ENCODE data around the gene CHST4. TPM values are rescaled to one million over a fixed set of nuclear protein-coding genes. Genes with fewer than 3 reads are reported as not detected.

Gene CHST4
- polyA plus RNA-seq, 1 donor (not counting 4 experiments of a cell fraction or from before 2014, with no cell fraction given) = 0.14 TPM

- Histone ChIP-seq H3K4me2 (ENCODE audit: control insufficient read depth, extremely low read depth, insufficient read depth, low read depth, low read length) (no peak overlapping the region), H3K9me3 (ENCODE audit: control insufficient read depth, low read depth, low read length) (peaks cover 5% of the 10 kb centered on the region), H4K20me1 (ENCODE audit: control insufficient read depth, extremely low read depth, insufficient read depth, low read length) (no peaks in the 10 kb centered on the region), H2AFZ (ENCODE audit: control insufficient read depth, low read length) (no peak overlapping the region), H3K36me3 (ENCODE audit: control insufficient read depth in 2 of 2, extremely low read depth in 1 of 2, insufficient read depth in 2 of 2, low read length in 2 of 2) (peaks cover 5 to 7% of the 10 kb centered on the region in 2 experiments), H3K79me2 (ENCODE audit: control insufficient read depth, insufficient read depth, low read length) (no peaks in the 10 kb centered on the region), H3K27me3 (ENCODE audit: control insufficient read depth, extremely low read depth, insufficient read depth, low read length) (no peaks in the 10 kb centered on the region), H3K27ac (ENCODE audit: control insufficient read depth, insufficient read depth, low read length) (no peak overlapping the region), H3K4me3 (ENCODE audit: control insufficient read depth in 2 of 3, extremely low read depth in 1 of 3, insufficient read depth in 2 of 3, low read depth in 1 of 3, low read length in 3 of 3) (no peak overlapping the region), H3K9ac (ENCODE audit: control insufficient read depth, extremely low read depth, insufficient read depth, low read length) (no peak overlapping the region), H3K4me1 (ENCODE audit: control insufficient read depth, extremely low read depth, insufficient read depth, low read length) (peaks cover 16% of the 10 kb centered on the region), H3K9me1 (ENCODE audit: control insufficient read depth, extremely low read depth, insufficient read depth, low read length) (no peaks in the 10 kb centered on the region)
- FAIRE-seq = no peak
- dilution Hi-C loops (cut with MboI; ENCODE audit: extremely low pct_ligation_motif_present, low sequenced_read_pairs) = no loop called here
- no peak for DNase-seq (ENCODE audit: low read depth, low spot score)
- no peak for TF ChIP-seq EZH2 (IDR thresholded peaks at IDR 0.05; ENCODE audit: low read length)
- peak; percentile 55 to 69 (median 57) for TF ChIP-seq CTCF (optimal IDR thresholded peaks at IDR 0.05 in 1 of 3, IDR thresholded peaks at IDR 0.05 in 1 of 3, conservative IDR thresholded peaks at IDR 0.05 in 1 of 3; ENCODE audit: extremely low read depth in 1 of 3, insufficient read depth in 2 of 3, low read length in 3 of 3)
Observed at GRCh38 chr16:71479420-71479819, 46.8 kb upstream of the CHST4 start.

DNA sequence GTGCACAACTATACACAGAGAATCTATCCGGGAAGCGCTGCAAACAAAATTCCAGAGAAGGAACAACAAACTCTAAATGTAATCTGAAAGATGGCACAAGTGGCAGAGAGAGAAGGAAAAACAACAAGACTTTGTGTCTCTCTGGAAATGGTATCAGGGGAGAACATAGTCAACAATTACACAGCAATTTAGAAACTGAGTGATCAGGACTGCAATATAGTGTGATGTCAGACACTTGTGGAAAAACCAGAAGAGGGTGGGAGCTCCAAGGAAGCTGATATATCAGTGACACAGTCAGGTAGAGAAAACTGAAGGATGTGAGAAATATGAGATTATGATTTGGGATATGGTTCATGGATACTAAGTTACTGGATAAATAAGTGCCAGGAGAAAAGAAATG, 45.3 kb upstream of the CHST4 start:
- H3K9ac ChIP-seq (ENCODE audit: control insufficient read depth, extremely low read depth, insufficient read depth, low read length) = no peak overlapping the region
- no peaks in the 10 kb centered on the region for H3K9me1 ChIP-seq (ENCODE audit: control insufficient read depth, extremely low read depth, insufficient read depth, low read length)
- H4K20me1 ChIP-seq (ENCODE audit: control insufficient read depth, extremely low read depth, insufficient read depth, low read length) = no peaks in the 10 kb centered on the region
- H2AFZ ChIP-seq (ENCODE audit: control insufficient read depth, low read length) = no peak overlapping the region
- no peak overlapping the region for H3K4me2 ChIP-seq (ENCODE audit: control insufficient read depth, extremely low read depth, insufficient read depth, low read depth, low read length)
- no peaks in the 10 kb centered on the region for H3K9me3 ChIP-seq (ENCODE audit: control insufficient read depth, low read depth, low read length)
- TF ChIP-seq CTCF (optimal IDR thresholded peaks at IDR 0.05 in 1 of 3, IDR thresholded peaks at IDR 0.05 in 1 of 3, conservative IDR thresholded peaks at IDR 0.05 in 1 of 3; ENCODE audit: extremely low read depth in 1 of 3, insufficient read depth in 2 of 3, low read length in 3 of 3) (no peak), EZH2 (IDR thresholded peaks at IDR 0.05; ENCODE audit: low read length) (no peak)
- FAIRE-seq (no peak), DNase-seq (ENCODE audit: low read depth, low spot score) (no peak)
- peaks cover 2 to 3% of the 10 kb centered on the region in 2 experiments for H3K36me3 ChIP-seq (ENCODE audit: control insufficient read depth in 2 of 2, extremely low read depth in 1 of 2, insufficient read depth in 2 of 2, low read length in 2 of 2)
- no peak overlapping the region for H3K4me3 ChIP-seq (ENCODE audit: control insufficient read depth in 2 of 3, extremely low read depth in 1 of 3, insufficient read depth in 2 of 3, low read depth in 1 of 3, low read length in 3 of 3)
- no peak overlapping the region for H3K27ac ChIP-seq (ENCODE audit: control insufficient read depth, insufficient read depth, low read length)
- no peaks in the 10 kb centered on the region for H3K79me2 ChIP-seq (ENCODE audit: control insufficient read depth, insufficient read depth, low read length)
- H3K4me1 ChIP-seq (ENCODE audit: control insufficient read depth, extremely low read depth, insufficient read depth, low read length) = peaks cover 5% of the 10 kb centered on the region
- dilution Hi-C loops (cut with MboI; ENCODE audit: extremely low pct_ligation_motif_present, low sequenced_read_pairs) = no loop called here
- no peaks in the 10 kb centered on the region for H3K27me3 ChIP-seq (ENCODE audit: control insufficient read depth, extremely low read depth, insufficient read depth, low read length)
